ENCODE results near the gene VSX1.
A peak's percentile ranks its signal among the peaks of the same experiment; 100 is the strongest.

Gene VSX1

DNA sequence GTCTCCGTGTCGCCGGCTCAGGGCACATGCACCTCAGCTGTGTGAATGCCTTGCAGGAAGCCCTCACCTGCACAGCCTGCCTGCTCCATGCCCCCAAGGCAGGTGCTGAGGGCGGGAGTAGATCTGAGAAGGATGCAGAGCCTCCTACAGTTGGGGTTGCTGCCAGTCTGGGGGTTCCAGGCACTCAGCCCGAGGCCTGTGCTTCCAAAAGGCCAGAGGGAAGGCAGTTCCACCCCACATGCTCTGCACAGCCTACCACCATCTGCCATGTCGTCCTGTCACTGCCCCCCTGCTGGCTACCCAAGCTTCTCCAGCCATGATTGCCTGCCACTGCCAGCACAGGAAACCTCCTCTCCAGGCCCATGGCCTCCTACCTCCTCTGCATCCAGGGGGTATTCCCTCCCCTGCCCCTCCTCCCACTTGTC is 43.3 kb downstream of the VSX1 start:
- no peak for DNase-seq

DNA sequence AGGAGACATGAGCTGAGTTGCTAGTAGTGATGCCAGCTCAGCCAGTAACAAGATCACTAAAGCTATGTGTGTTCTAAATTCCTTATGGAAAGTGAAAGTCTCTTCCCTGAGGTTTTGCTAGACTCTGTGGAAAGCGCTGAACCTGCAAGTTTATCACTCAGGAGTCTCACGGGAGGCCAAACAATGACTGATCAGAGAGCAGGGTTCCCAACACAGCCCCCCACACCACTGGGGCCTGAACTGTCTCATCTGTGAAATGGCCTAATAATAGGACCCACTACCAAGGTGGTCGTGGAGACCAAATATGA is 43.9 kb downstream of the VSX1 start:
- DNase-seq = no peak

DNA sequence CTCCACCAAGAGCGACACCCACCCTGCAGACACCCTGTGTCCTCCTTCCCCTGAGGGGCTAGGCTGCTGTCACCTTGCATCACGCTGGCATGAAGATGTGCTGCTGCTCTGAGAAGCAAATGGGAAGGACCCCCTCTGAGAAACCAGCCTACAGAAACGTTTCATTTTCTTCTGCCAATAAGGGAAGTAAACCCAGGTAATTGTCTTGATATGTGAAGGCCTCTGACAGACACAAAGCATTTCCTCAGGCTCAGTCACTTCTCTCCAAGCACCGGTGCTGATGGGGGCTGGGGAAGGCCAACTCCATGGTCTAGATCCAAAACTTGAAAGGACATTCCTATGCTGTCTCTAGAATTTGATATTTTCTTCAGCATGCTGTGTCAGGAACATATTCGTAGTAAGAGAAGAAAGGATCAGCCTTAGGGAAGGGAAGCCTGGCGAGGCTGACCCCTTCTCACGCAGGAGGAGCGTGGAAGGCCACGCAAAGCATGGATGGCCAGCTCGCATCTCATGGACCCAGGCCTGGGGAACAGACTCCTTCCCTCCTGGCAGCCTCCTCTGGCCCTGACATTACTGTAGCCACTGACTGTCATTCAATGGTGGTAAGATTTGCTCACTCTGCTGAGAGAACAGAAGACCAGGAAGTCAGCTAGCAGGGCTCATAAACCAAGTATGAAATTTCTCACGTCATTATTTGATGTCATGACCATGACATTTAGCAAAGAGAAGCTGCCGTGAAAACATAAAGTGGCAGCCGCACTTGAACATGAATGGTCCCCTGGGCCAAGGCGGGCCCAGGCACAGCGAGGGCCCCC is 44.4 kb downstream of the VSX1 start:
- no peak for DNase-seq

DNA sequence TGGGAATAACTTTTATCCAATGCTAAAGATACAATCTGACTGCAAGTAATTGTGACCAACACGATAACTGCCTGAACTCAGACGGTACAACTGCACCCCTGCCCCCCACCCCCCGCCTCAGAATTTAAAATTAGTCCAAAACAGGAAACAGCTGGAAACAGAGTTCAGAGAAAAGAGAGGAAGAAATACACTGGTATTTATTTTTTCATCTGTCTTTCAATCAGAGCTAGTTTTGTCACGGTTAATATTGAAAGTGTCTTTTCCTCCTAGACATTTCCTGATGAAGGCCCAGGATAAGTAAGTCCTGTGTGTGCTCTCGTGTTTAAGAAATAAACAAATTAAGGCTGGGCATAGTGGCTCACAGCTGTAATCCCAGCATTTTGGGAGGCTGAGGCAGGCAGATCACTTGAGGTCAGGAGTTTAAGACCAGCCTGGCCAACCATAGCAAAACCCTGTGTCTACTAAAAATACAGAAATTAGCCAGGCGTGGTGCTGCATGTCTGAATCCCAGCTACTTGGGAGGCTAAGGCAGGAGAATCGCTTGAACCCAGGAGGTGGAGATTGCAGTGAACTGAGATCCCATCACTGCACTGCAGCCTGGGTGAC is 45.5 kb downstream of the VSX1 start:
- no peak for DNase-seq

DNA sequence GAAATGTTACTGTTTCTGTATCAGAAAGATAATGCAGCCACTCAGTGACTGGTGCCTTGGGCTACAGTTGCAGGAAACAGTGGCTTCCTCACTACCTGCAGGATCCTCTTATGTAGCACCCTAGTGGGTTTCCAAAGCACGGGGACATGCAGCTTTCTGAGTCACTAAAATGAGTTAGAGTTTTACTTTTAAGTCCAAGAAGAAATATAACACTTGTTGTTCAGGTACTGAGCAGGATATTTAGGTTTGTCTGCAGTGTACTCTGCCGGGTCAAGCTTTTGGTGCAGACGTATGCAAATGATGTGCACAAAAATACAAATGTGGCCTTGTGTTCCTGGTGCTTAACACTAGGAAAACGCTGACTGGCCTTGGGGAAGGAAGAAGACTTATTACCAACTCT is 46.0 kb downstream of the VSX1 start:
- no peak for DNase-seq

DNA sequence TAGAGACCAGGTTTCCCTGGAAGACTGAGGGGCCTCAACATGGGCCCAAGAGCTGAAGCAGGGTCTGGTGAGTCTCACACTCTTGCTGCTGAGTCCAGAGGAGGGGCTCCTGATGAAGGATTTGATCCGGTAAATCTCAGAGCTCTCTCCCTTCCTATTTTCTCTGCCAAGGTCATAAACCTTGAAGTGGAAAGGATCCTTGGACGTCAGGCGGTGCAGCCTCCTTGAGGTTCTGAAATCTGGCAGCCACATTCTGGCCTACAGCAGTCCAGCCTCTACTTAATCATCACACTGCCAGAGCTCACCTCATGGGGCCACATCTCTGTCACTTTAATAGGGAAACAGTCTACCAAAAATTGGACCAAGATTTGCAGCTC is 48.0 kb downstream of the VSX1 start:
- DNase-seq = no peak

DNA sequence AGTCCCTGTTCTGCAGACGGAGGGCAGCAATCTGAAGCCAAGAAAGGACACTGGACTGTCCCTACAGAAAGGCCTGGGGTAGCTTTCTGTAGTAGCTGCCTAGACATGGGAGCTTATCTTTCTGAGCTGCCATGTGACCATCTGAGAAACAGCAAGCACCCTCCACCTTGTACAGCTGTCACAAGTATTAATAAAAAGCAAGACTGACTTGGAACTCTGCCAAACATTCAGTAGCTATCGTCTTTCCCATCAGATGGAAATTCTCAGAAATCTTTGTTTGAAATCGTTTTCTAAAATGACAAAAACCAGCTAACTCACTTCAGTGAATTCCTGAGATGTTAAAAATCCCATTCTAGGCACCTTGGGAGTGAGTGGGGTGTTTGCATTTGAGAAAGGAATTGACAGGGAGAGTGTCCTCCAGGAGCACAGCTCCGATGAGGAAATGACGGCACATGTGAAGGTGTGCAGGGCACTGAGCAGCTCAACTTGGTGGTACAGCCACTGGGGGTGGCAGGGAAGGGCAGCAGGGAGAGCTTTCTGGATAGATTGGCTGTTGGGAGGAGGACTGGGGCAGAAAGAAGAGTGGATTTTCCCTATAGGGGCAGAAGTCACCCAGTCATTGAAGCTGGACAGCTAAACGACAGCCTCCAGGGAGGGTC is 48.5 kb downstream of the VSX1 start:
- no peak for DNase-seq

DNA sequence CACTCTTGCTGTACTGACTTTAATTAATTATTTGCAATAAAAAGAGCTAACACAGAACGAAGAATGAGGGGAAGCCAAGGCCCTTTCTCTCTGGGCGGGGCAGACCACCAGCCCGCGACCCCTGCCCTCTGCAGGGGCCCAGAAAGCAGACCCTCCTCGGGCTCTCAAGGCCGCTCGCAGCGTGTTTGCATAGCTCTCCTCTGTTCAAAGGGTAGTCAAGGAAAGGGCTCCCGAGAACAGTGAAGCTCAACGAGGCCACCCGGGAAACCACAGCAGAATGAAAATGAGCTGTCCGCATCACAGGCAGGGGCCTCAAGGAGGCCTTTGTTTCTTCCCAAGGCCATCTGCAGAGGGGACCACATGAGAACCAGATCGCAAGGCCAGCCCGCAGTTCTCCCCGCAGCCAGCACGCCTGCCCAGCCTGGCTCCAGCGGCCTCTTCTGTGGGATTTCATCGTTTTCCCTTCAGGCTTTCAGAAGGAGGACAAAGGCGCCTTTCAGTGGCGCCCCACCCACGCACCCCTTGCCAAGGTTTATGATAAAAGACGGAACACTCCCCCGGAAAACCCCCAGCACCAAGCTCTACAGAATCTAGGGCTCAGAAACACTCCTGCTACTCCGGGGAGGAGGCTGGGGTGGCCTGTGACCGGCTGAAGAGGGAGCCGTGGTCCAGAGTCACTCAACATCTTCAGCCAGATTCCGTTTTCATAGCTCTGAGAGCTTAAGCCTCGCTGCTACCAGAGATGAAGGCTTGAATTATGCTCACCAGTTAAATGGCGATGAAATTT is 49.3 kb downstream of the VSX1 start:
- DNase-seq = peak; percentile 28

DNA sequence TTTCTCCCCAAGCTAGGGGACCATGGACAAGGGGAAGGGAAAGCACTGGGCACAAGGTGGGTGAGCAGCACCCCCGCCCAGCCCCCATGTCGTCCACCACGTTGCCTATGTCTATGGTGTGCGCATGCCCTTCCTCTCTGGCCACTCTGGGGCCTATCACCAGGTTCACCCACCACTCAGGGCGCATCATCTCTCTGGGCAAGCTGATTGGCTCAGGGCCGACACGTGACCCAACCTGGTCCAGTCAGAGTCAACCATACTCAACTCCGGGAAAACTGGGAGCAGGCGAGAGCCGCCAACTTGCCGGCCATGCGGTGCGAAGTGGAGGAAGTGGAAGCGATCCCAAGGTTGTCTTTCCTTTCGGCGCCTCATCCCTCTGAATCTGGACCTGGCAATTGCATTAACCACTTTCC is 49.9 kb downstream of the VSX1 start:
- DNase-seq = no peak

DNA sequence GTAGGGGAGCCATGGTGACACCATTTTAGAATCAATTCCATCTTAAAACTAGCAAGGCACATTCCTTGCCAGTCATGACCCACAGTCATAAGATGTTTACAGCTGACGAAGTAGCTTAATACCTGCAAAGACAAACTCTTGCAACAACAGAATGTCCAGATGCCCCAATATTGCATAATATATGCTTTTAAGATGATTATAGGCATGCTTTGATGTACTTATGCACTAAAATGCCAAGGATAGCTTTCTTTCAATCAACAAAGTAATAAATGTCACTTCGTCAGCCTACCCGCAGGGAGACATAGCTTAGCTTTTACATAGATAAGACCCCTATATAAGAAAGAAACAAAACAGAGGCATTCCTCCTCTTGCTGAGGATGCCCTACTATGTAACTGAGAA is 50.7 kb downstream of the VSX1 start:
- no peak for DNase-seq

DNA sequence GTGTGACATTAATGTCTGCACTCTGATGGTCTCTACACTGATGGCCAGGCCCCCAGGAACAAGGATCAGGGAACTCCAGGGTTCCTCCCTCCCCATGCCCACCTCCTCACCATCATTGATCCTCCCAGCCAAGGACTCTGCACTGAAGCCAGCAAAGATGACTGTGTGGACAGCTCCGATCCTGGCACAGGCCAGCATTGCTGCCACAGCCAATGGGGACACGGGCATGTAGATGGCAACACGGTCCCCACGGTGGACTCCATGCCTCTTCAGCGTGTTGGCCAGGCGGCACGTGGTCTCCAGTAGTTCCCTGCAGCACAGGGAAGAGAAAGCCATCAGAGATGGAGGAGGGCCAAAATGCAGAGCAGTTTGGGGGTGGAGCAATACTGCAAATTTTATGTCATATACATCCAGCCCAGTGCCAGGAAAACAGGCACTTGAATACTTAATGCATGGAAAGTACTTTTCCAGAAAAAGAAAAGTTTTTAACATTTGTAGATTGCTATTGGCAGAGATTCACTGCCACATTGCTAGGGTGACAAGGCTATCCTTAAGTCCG is 51.2 kb downstream of the VSX1 start:
- no peak for DNase-seq

DNA sequence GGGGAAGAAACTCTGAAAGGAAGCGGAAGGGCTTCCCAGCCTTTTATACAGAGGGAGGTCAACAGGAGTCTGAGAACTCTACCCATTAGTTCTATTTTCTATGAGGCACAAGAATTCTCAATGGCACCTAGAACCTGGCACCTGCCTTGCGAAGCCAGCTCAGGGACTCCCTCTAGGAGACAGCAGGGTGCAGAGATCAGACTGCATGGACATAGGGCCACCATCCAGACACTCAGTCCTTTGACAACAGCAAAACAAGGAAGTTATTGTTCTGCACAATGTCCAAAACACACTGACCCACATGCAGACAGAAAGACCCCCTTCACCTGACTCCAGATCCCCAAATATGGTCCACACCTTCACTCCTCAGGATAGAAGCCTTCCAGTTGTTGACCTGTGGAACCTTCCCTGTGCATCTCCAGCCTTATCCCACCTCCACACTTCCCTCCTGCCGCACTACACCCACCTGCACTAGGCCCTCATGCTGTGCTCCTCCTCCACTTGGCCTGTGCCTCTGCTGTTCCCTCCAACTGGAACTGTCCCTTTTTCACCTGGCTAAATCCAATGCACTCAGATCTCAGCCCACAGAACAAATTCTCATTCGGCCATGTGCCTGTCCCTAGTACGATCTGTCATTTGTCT is 51.8 kb downstream of the VSX1 start:
- no peak for DNase-seq

DNA sequence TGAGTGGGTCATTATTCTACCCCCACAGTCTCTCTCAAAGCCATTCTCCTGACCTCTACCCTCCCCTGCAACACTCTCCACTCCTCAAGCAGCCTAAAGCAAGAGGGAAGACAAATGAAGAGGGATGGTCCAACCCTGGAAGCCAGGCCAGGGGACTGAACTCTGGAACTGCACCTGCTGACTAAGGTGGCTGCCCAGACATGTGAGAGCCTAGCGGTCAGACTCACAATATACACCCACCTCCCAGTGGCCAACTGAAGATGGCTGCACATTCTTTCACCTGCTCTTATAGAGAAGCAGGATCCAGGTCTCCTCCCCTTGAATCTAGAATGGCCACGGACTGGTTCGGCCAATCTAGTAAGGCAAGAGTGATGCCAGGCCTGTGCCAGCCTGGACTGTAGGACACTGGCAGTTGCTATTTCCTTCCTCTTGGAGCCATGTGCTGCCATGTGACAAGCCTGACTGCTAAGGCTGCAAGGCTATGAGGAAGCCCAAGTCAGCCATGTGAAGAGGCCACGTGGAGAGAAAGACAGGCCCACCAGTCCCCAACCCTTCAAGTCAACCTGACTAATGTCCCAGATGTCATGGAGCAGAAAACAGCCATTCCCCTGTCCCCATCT is 55.8 kb downstream of the VSX1 start:
- no peak for DNase-seq
